HepG2 (cell line): ENCODE results near the gene ITGAE. TPM values are rescaled to one million over a fixed set of nuclear protein-coding genes. Genes with fewer than 3 reads are reported as not detected.
A peak's percentile ranks its signal among the peaks of the same experiment; 100 is the strongest.

Experiments used
- GMEB2 ChIP-seq: IDR thresholded peaks from 2 replicates; pipeline ENCODE4 v1.6.1; 2016; ENCODE audit warnings: missing biosample characterization, missing genetic modification reagents, low read depth
- MLX ChIP-seq: IDR thresholded peaks from 2 replicates; pipeline ENCODE4 v1.6.1; 2016
- PCBP2 ChIP-seq: fragments of 200-400 bp; formaldehyde crosslinking; optimal IDR thresholded peaks from 2 replicates; pipeline ENCODE3; 2018; ENCODE audit warnings: low read length, low read depth; ENCODE audit not compliant: poor library complexity, severe bottlenecking
- STAG1 ChIP-seq: sonication (generic); formaldehyde crosslinking; IDR thresholded peaks from 2 replicates; pipeline ENCODE4 v1.4.0; 2020; ENCODE audit warnings: missing genetic modification reagents
- THAP11 ChIP-seq: IDR thresholded peaks from 2 replicates; pipeline ENCODE4 v1.6.1; 2016; ENCODE audit warnings: missing biosample characterization, missing genetic modification reagents
- ZMYM4 ChIP-seq: sonication (generic); formaldehyde crosslinking; IDR thresholded peaks from 2 replicates; pipeline ENCODE4 v1.8.1; 2023; ENCODE audit warnings: mild to moderate bottlenecking, missing genetic modification reagents
- ZNF124 ChIP-seq: sonication (generic); formaldehyde crosslinking; IDR thresholded peaks from 2 replicates; pipeline ENCODE4 v1.4.0; 2020; ENCODE audit warnings: missing genetic modification reagents
- ZNF275 ChIP-seq: sonication (generic); formaldehyde crosslinking; IDR thresholded peaks from 2 replicates; pipeline ENCODE4 v1.8.0; 2022; ENCODE audit warnings: missing genetic modification reagents, mild to moderate bottlenecking, inconsistent platforms, borderline replicate concordance
- ZNF44 ChIP-seq: sonication (generic); formaldehyde crosslinking; IDR thresholded peaks from 2 replicates; pipeline ENCODE4 v1.5.1; 2020; ENCODE audit warnings: mild to moderate bottlenecking, missing genetic modification reagents
- ZNF574 ChIP-seq: sonication (generic); formaldehyde crosslinking; IDR thresholded peaks from 2 replicates; pipeline ENCODE4 v1.4.0; 2020; ENCODE audit warnings: missing genetic modification reagents
- ZNF577 ChIP-seq: sonication (generic); formaldehyde crosslinking; IDR thresholded peaks from 2 replicates; pipeline ENCODE4 v1.4.0; 2020; ENCODE audit warnings: mild to moderate bottlenecking, low read depth, missing genetic modification reagents, borderline replicate concordance
- ZNF609 ChIP-seq: sonication (generic); formaldehyde crosslinking; IDR thresholded peaks from 2 replicates; pipeline ENCODE4 v1.4.0; 2020; ENCODE audit warnings: mild to moderate bottlenecking, missing genetic modification reagents, borderline replicate concordance
- ZNF7 ChIP-seq: IDR thresholded peaks from 2 replicates; pipeline ENCODE4 v1.6.1; 2016; ENCODE audit warnings: missing biosample characterization, missing genetic modification reagents
- ZNF709 ChIP-seq: sonication (generic); formaldehyde crosslinking; IDR thresholded peaks from 2 replicates; pipeline ENCODE4 v1.5.0; 2020; ENCODE audit warnings: mild to moderate bottlenecking, missing genetic modification reagents
- ZNF792 ChIP-seq: IDR thresholded peaks from 2 replicates; pipeline ENCODE4 v1.6.1; 2016
- ZSCAN29 ChIP-seq: sonication (generic); formaldehyde crosslinking; conservative IDR thresholded peaks from 2 replicates; pipeline ENCODE4 v1.4.0; 2020; ENCODE audit warnings: mild to moderate bottlenecking, missing genetic modification reagents
- polyA plus RNA-seq, 8 experiments: library from polyadenylated mRNA; depleted of rRNA in 3 of 8; stranded (reverse) in 7 of 8; unstranded in 1 of 8; fragments of >200 nt; fragmentation: Illumina TruSeq in 4 of 8; extraction: Trizol in 4 of 8; gene quantifications; 2 replicates each; pipeline versions ENCODE4 v1.2.1 to v1.2.3, GENCODE V29; 2011 to 2016; ENCODE audit warnings: low read depth in 4 of 8, missing spikeins in 1 of 8, mixed read lengths in 1 of 8; ENCODE audit not compliant: insufficient read depth in 1 of 8
- total RNA-seq, 5 experiments: library from RNA; depleted of rRNA; stranded (reverse); fragments of >200 nt; fragmentation: Illumina TruSeq; extraction: Trizol; gene quantifications; 2 replicates each; pipeline ENCODE4 v1.2.3, GENCODE V29; 2016; ENCODE audit warnings: low read depth in 1 of 5

Gene ITGAE
- total and polyA plus RNA-seq, 2 of the 13 experiments (the other 11 are each of a cell fraction or from before 2014, with no cell fraction given), result 42.3 to 49.0 TPM

GRCh38 chr17:3772764-3773163 is 28.2 kb downstream of the ITGAE start (continued):
- TF ChIP-seq ZNF609 (CRISPR knock-in tag), result no peak
- TF ChIP-seq ZNF709 (CRISPR knock-in tag), result no peak
- TF ChIP-seq ZNF577 (CRISPR knock-in tag), result no peak
- no peak for TF ChIP-seq ZNF275 (CRISPR knock-in tag)
- no peak for TF ChIP-seq GMEB2 (CRISPR knock-in tag)
- TF ChIP-seq THAP11 (CRISPR knock-in tag), result no peak
- TF ChIP-seq ZMYM4 (CRISPR knock-in tag), result no peak
- no peak; the same call in 1 of the 2 replicates for TF ChIP-seq ZNF792 (CRISPR knock-in tag)
- TF ChIP-seq MLX (CRISPR knock-in tag), result no peak
- TF ChIP-seq ZNF44 (CRISPR knock-in tag), result no peak
- no peak for TF ChIP-seq PCBP2
- TF ChIP-seq ZNF574, result 0 out of 2 replicates have a peak, but pooled peaks have one; percentile 32
- TF ChIP-seq ZNF124 (CRISPR knock-in tag), result no peak
- no peak for TF ChIP-seq ZNF7
- no peak for TF ChIP-seq ZSCAN29 (CRISPR knock-in tag)
- peak; percentile 48 for TF ChIP-seq STAG1 (CRISPR knock-in tag)
